ENCODE data around the gene IRF6. TPM values are rescaled to one million over a fixed set of nuclear protein-coding genes. Genes with fewer than 3 reads are reported as not detected.
A peak's percentile ranks its signal among the peaks of the same experiment; 100 is the strongest.

The IRF6 gene
- total RNA-seq = 10 to 100 TPM; 20.7 to 21.8 TPM
- long read RNA-seq, full-length matches to known transcripts = 13 of 22 reads
- long read RNA-seq, partial matches to known transcripts = 3 of 22 reads
- long read RNA-seq, other reads (novel, unspliced or antisense) = 6 of 22 reads

DNA sequence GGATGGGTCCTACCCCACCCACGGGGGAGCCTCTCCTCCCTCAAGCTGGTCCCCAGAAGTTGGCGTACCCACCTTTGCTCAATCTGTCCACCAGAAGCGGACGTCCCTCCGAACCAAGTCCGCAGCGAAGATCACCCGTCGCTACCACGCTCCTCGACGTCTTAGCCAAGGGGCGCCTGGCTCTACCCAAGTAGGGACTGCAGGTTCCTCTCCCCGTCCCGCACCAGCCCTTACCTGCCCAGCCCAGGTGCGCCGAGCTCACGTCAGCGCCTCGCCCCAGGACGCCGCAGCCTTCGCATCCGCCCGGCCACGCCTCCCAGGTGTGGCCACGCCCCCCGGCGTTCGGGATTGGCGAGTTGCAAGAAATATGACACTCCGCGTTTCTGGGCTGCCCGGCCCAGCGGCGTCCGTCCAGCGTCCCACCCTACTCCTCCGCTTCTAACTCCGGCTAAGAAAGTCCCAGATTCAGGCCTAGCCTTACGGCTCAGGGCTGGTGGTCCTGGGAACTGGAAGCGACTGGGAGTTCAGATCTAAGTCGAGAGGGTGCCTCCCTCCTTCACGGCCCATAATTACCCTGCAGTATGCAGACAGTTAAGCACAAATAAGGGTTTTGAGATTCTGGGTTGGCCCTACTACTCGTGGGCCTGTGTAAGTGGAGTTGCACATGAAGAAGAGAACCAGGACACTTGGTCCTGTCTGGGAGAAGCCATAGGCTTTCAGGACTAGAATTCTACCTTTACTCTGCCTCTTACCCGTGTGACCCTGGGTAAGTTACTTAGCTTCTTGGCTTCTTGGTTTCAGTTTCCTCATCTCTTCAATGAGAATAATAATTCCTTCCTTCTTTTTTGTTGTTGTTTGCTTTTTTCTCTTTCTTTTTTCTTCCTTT, at the start of gene IRF6:
Gene IRF6, minus strand, starts transcription at position 268 of the 886 bp plus-strand sequence. CDS start 4,729 bp downstream, outside the sequence.
- peak; percentile 79 to 81 for ATAC-seq
- intact Hi-C loops (cut with DNase I) = no loop called here
- DNase-seq = peak; percentile 87

GRCh38 chr1:209855623-209856022, 49.7 kb upstream of the IRF6 start:
- ATAC-seq = no peak
- no peak for DNase-seq
- intact Hi-C loops (cut with DNase I) = no loop called here

GRCh38 chr1:209855006-209855405, 49.1 kb upstream of the IRF6 start:
- ATAC-seq (no peak), DNase-seq (no peak)
- intact Hi-C loops (cut with DNase I) = no loop called here

GRCh38 chr1:209854196-209854595, 48.3 kb upstream of the IRF6 start:
- intact Hi-C loops (cut with DNase I) = no loop called here
- DNase-seq (no peak), ATAC-seq (no peak)

GRCh38 chr1:209853676-209854075, 47.7 kb upstream of the IRF6 start:
- ATAC-seq (no peak), DNase-seq (no peak)
- intact Hi-C loops (cut with DNase I) = no loop called here

DNA sequence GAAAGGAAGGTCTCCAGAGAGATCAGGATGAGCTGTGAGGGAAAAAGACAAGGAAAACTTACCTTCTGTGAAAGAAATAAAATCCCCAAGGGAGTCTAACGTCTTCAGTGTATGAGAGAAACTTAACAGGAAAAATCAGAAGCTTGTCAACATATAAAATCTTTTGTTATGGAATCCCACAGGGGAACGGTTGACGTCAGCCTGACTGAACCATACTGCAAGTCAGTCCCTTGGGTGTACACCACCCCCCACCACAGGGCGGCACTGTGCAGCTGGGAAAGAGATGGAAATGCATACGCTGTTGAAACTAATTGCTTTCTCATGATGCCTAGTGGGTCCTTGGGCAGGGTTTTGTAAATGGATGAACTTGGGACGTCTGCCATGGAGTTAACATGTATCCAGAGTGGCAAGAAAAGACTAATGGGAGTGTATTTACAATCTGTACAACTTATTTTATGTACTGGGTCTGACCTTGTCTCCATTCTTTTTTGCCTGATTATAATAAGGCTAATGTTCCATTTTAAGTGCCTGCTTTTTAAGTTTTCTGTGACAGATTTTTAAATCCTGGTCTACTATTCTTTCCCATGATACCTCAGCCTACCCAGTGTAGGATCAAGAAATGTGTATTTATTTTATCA, 44.5 kb upstream of the IRF6 start:
- peak; percentile 33 for DNase-seq
- ATAC-seq = no peak
- intact Hi-C loops (cut with DNase I) = no loop called here

- intact Hi-C loops (cut with DNase I) = no loop called here
- DNase-seq = no peak
- ATAC-seq = no peak
These were observed 43.4 kb upstream of the IRF6 start for GRCh38 chr1:209849388-209849787.

DNA sequence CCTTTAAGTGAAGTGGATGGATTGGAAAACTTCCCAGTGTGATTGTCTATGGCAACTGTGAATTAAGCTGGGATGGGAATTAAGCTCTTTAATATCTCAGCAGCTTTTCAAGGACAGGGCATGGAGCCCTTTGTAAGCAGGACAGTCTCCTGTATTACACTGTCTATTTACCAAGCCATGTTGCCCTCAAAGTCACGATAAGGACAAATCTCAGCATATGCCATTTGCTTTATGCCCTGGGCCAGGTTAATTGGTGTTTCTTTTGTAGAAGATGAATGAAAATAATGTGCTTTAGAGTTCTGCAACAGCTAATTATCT, 39.4 kb upstream of the IRF6 start:
- no peak for DNase-seq
- intact Hi-C loops (cut with DNase I) = no loop called here
- ATAC-seq = peak in 1 of 2 donors; percentile 47

GRCh38 chr1:209844695-209845407, 38.9 kb upstream of the IRF6 start:
- DNase-seq (no peak), ATAC-seq (peak in 1 of 2 donors; percentile 23)
- intact Hi-C loops (cut with DNase I) = no loop called here

DNA sequence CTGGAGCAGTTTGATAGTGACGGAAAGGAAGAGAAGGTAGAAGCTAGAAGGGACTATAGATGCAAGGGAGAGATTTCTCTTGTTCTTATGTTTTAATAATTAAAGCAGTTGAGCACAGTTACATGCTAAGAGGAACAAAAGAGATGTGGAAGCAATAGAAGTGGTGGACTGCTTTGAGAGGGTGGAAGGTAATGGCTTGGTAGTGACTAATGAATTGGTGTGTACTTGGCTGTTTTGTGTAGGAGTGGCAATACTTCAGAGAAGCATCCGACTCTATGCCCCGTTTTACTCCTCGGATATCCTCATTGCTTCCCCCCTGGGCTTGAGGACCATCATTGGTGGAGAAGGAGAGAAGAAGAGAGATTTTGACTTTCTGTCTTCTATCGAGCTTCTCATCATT, 34.7 kb upstream of the IRF6 start:
- intact Hi-C loops (cut with DNase I) = no loop called here
- ATAC-seq (no peak), DNase-seq (no peak)

GRCh38 chr1:209839875-209840546, 34.1 kb upstream of the IRF6 start:
- intact Hi-C loops (cut with DNase I) = no loop called here
- ATAC-seq (peak; percentile 15 to 85), DNase-seq (no peak)

DNA sequence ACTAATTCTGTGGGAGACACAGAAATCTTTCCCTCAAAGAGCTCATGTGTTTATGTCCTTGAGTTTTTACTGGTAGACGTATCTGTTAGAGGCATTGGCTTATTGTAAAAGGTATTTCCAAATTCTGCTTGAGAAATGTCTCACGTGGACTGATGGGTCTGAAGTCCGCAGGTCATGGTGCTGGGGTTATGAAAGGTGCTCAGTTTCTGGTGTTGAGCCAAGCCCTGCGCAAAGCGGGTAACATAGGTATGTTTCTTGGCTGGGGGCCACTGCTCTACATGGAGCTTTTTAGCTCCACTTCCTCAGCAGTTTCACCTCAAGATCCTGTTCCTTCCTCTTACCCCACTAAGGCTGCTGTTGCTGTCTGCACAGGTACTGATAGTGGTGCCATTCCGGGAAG, 32.6 kb upstream of the IRF6 start:
- intact Hi-C loops (cut with DNase I) = no loop called here
- DNase-seq (no peak), ATAC-seq (no peak)

DNA sequence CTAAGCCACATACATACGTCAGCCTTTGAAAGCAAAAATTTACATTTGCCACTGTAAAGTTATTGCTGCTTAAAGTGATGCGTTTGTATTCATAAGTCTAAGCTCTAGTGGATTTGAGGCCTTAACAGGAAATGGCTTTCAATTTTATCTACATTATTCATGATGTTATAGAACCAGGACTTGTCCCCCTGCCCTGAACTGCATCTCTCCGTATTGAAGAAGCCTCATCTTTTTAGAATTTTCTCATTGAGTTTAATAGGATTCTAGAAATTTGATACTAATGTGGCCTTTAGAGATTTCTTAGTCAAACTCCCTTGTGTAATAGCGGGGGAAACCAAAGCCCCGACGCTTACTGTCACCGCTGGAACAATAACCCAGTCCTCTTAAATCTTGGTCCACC, 31.7 kb upstream of the IRF6 start:
- intact Hi-C loops (cut with DNase I) = no loop called here
- ATAC-seq (no peak), DNase-seq (no peak)

DNA sequence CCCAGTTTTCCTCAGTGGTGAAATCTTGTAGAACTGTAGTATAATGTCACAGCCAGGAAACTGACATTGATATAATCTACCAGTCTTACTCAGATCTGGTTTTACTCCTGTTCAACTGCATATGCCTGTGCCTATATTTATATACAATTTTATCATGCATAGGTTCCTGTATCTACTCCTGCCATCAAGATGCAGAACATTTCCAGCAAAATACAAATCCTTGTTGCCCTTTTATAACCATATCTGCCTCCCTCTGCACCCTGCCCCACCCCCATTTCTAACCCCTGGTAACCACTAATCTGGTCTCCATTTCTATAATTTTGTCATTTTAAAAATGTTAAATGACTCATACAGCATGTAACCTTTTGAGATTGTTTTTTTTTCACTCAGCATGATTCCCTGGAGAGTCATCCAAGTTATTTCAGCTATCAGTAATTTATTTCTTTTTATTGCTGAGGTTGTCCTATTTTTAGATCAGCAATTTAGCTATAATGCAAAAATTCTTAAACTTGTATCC, 29.9 kb upstream of the IRF6 start:
- no peak for DNase-seq
- ATAC-seq = no peak
- intact Hi-C loops (cut with DNase I) = no loop called here

- intact Hi-C loops (cut with DNase I) = no loop called here
- DNase-seq (no peak), ATAC-seq (no peak)
These were observed 25.7 kb upstream of the IRF6 start for GRCh38 chr1:209831615-209832014.

DNA sequence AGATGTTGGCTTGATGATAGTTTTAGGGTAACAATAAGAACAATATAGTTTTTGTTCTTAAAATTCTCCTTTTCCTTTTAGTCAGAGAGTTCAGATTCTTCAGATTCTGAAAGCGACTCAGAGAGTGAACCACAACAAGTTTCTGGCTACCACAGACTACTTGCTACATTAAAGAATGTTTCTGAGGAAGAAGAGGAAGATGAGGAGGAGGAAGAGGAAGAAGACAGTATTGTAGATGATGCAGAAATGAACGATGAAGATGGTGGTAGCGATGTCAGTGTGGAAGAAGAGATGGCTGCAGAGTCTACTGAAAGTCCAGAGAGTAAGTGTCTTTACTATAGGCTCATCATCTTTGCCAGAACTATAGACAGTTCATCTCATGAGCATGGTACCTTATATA, 24.8 kb upstream of the IRF6 start:
- intact Hi-C loops (cut with DNase I) = no loop called here
- DNase-seq = no peak
- no peak for ATAC-seq

GRCh38 chr1:209829716-209830115, 23.8 kb upstream of the IRF6 start:
- DNase-seq (no peak), ATAC-seq (no peak)
- intact Hi-C loops (cut with DNase I) = no loop called here

GRCh38 chr1:209827384-209828262, 21.7 kb upstream of the IRF6 start, which contains the start of gene UTP25:
Gene UTP25, plus strand, starts transcription at chr1:209827972. Its CDS starts 92 bp downstream, at chr1:209828064.
- peak; percentile 94 for DNase-seq
- peak; percentile 94 to 95 for ATAC-seq
- intact Hi-C loops (cut with DNase I) = no loop called here
